Liver (tissue), 9 donors: ENCODE results near the gene GAS6. TPM values are rescaled to one million over a fixed set of nuclear protein-coding genes. Genes with fewer than 3 reads are reported as not detected.

Source experiments
- DNase-seq: peaks from one replicate; pipeline ENCODE4 v3.0.0-alpha.2; 2017; ENCODE audit warnings: low spot score
- H3K27ac ChIP-seq, 2 donors: one replicate each; pipeline ENCODE4 v1.7.0; 2013; ENCODE audit warnings: inconsistent platforms in 2 of 2, low read length in 2 of 2, control low read depth in 1 of 2, low read depth in 1 of 2, mild to moderate bottlenecking in 1 of 2
- H3K27me3 ChIP-seq, 4 donors: one replicate each; pipeline versions ENCODE4 v1.6.1 to v1.7.0; 2013; ENCODE audit warnings: low read length in 3 of 4, inconsistent platforms in 1 of 4, mild to moderate bottlenecking in 1 of 4, moderate library complexity in 1 of 4; ENCODE audit not compliant: control insufficient read depth in 4 of 4, insufficient read depth in 4 of 4
- H3K36me3 ChIP-seq, 4 donors: one replicate each; pipeline versions ENCODE4 v1.6.1 to v1.7.0; 2013; ENCODE audit warnings: low read length in 3 of 4, mild to moderate bottlenecking in 3 of 4, low read depth in 1 of 4, moderate library complexity in 1 of 4; ENCODE audit not compliant: control insufficient read depth in 4 of 4, insufficient read depth in 3 of 4
- H3K4me1 ChIP-seq, 4 donors: one replicate each; pipeline versions ENCODE4 v1.6.1 to v1.7.0; 2013; ENCODE audit warnings: low read length in 3 of 4, mild to moderate bottlenecking in 3 of 4, moderate library complexity in 1 of 4; ENCODE audit not compliant: control insufficient read depth in 4 of 4, insufficient read depth in 4 of 4
- H3K4me3 ChIP-seq, 3 donors: one replicate each; pipeline versions ENCODE4 v1.6.1 to v1.7.0; 2013; ENCODE audit warnings: low read length in 3 of 3, control low read depth in 1 of 3, low read depth in 1 of 3, mild to moderate bottlenecking in 1 of 3
- H3K9ac ChIP-seq, 2 donors: one replicate each; pipeline ENCODE4 v1.7.0; 2013; ENCODE audit warnings: low read length in 2 of 2, mild to moderate bottlenecking in 2 of 2, moderate library complexity in 2 of 2, control low read depth in 1 of 2, low read depth in 1 of 2
- H3K9me3 ChIP-seq, 4 donors: one replicate each; pipeline versions ENCODE4 v1.6.1 to v1.7.0; 2013; ENCODE audit warnings: low read length in 3 of 4; ENCODE audit not compliant: control insufficient read depth in 4 of 4
- EGR1 ChIP-seq, 2 donors: IDR thresholded peaks; 2 replicates each; pipeline ENCODE4 v1.6.1; 2016 to 2018; ENCODE audit warnings: antibody characterized with exemption in 2 of 2, low read depth in 2 of 2
- FOXA1 ChIP-seq: IDR thresholded peaks from 2 replicates; pipeline ENCODE4 v1.6.1; 2016; ENCODE audit warnings: antibody characterized with exemption
- FOXA2 ChIP-seq: IDR thresholded peaks from 2 replicates; pipeline ENCODE4 v1.6.1; 2016; ENCODE audit warnings: antibody characterized with exemption
- GABPA ChIP-seq, 2 donors: IDR thresholded peaks in 1 of 2; conservative IDR thresholded peaks in 1 of 2; 2 replicates each; pipeline ENCODE4 v1.6.1; 2016; ENCODE audit warnings: antibody characterized with exemption in 2 of 2, mild to moderate bottlenecking in 1 of 2, moderate library complexity in 1 of 2
- HNF4A ChIP-seq, 2 donors: conservative IDR thresholded peaks; 2 replicates each; pipeline ENCODE4 v1.6.1; 2016; ENCODE audit warnings: antibody characterized with exemption in 2 of 2, mild to moderate bottlenecking in 2 of 2
- HNF4G ChIP-seq: IDR thresholded peaks from 2 replicates; pipeline ENCODE4 v1.6.1; 2016; ENCODE audit warnings: antibody characterized with exemption
- JUND ChIP-seq, 2 donors: IDR thresholded peaks; 2 replicates each; pipeline ENCODE4 v1.6.1; 2016; ENCODE audit warnings: antibody characterized with exemption in 2 of 2
- NR2F2 ChIP-seq: IDR thresholded peaks from 2 replicates; pipeline ENCODE4 v1.6.1; 2016; ENCODE audit warnings: antibody characterized with exemption
- RAD21 ChIP-seq, 2 donors: IDR thresholded peaks; 2 replicates each; pipeline ENCODE4 v1.6.1; 2016; ENCODE audit warnings: antibody characterized with exemption in 2 of 2, mild to moderate bottlenecking in 2 of 2
- RXRA ChIP-seq, 2 donors: IDR thresholded peaks; 2 replicates each; pipeline ENCODE4 v1.6.1; 2017 to 2018; ENCODE audit warnings: antibody characterized with exemption in 2 of 2, mild to moderate bottlenecking in 1 of 2
- SP1 ChIP-seq: IDR thresholded peaks from 2 replicates; pipeline ENCODE4 v1.6.1; 2018; ENCODE audit warnings: antibody characterized with exemption, mild to moderate bottlenecking
- TAF1 ChIP-seq: conservative IDR thresholded peaks from 2 replicates; pipeline ENCODE4 v1.6.1; 2016; ENCODE audit warnings: antibody characterized with exemption, mild to moderate bottlenecking
- YY1 ChIP-seq: IDR thresholded peaks from 2 replicates; pipeline ENCODE4 v1.6.1; 2016; ENCODE audit warnings: antibody characterized with exemption, mild to moderate bottlenecking
- WGBS: extraction: QIAGEN DNeasy Blood & Tissue Kit; methylation state at CpG from one replicate; pipeline ENCODE4 v1.1.7; 2013; 5-methylcytosine and 5-hydroxymethylcytosine counted together
- polyA plus RNA-seq, 2 donors: library from polyadenylated mRNA; stranded (reverse) in 1 of 2; unstranded in 1 of 2; fragments of 200-250 nt in 1 of 2; fragments of >200 nt in 1 of 2; fragmentation: Nextera tagmentation in 1 of 2; extraction: Ambion mirVana in 1 of 2; gene quantifications; one replicate each; pipeline versions ENCODE4 v1.2.1 to v1.2.3, GENCODE V29; 2013 to 2015
- total RNA-seq, 2 donors: library from RNA; depleted of rRNA; stranded (reverse); fragments of >200 nt; gene quantifications; one replicate each; pipeline ENCODE4 v1.2.3, GENCODE V29; 2014
- TF ChIP-seq, protein P1 (sequence below): IDR thresholded peaks from 2 replicates; pipeline ENCODE4 v1.6.1; 2016; ENCODE audit warnings: antibody characterized with exemption
- TF ChIP-seq, protein P2 (sequence below): IDR thresholded peaks from 2 replicates; pipeline ENCODE4 v1.6.1; 2016; ENCODE audit warnings: antibody characterized with exemption
- TF ChIP-seq, protein P3 (sequence below): IDR thresholded peaks from 2 replicates; pipeline ENCODE4 v1.6.1; 2016; ENCODE audit warnings: antibody characterized with exemption
- TF ChIP-seq, protein P4 (sequence below): fragments of 150-350 bp; IDR thresholded peaks from 2 replicates; pipeline ENCODE4 v1.5.1; 2017; ENCODE audit warnings: improper control_type of control experiment, low read depth, low read length; ENCODE audit not compliant: missing input control
- TF ChIP-seq, protein P5 (sequence below): IDR thresholded peaks from 2 replicates; pipeline ENCODE4 v1.6.1; 2016; ENCODE audit warnings: antibody characterized with exemption, mild to moderate bottlenecking
- donor health status: healthy.
- donor health status: healthy.
- donor health status: healthy.
- donor health status: healthy.
- donor health status: healthy.

Gene GAS6
- total and polyA plus RNA-seq, 4 donors: 2.5 to 30.2 (median 9.1) TPM

DNA sequence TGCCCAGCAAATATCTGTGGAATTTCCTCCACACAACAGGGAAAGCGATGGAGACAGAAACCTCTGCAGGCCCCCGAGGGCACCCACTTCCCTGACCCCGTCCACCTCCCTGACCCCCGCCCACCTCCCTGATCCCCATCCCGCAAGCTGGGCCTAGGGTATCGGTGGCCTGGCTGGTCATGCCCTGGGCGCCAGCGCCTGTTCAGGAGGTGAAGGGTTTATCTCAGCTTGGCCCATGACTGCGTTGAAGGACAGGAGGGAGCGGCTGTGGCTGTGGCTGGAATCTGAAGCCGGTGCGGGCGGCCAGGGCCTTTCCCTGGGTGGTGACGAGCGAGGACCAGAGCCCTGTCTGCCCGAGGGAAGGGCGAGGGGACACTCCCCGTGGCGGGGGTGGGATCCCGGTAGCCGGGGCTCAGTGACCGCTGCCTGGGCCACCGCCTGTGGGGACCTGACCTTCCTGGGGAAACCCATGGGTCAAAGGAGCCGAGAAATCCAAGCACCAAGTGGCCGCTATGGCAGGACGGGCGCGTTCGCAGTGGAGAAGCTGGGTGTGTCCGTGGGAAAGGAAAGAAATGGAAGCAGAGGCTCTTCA is 20.7 kb downstream of the GAS6 start:
- TF ChIP-seq YY1 (no peak), RXRA (IDR thresholded peaks at IDR 0.05) (no peak), HNF4G (no peak), GABPA (IDR thresholded peaks at IDR 0.05 in 1 of 2, conservative IDR thresholded peaks at IDR 0.05 in 1 of 2) (no peak), NR2F2 (no peak), HNF4A (conservative IDR thresholded peaks at IDR 0.05) (no peak), SP1 (no peak), FOXA1 (no peak), TAF1 (no peak), FOXA2 (no peak), JUND (IDR thresholded peaks at IDR 0.05) (no peak)
- TF ChIP-seq, protein P1, sequence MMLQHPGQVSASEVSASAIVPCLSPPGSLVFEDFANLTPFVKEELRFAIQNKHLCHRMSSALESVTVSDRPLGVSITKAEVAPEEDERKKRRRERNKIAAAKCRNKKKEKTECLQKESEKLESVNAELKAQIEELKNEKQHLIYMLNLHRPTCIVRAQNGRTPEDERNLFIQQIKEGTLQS: no peak
- TF ChIP-seq, protein P2, sequence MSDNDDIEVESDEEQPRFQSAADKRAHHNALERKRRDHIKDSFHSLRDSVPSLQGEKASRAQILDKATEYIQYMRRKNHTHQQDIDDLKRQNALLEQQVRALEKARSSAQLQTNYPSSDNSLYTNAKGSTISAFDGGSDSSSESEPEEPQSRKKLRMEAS: no peak
- TF ChIP-seq, protein P3, sequence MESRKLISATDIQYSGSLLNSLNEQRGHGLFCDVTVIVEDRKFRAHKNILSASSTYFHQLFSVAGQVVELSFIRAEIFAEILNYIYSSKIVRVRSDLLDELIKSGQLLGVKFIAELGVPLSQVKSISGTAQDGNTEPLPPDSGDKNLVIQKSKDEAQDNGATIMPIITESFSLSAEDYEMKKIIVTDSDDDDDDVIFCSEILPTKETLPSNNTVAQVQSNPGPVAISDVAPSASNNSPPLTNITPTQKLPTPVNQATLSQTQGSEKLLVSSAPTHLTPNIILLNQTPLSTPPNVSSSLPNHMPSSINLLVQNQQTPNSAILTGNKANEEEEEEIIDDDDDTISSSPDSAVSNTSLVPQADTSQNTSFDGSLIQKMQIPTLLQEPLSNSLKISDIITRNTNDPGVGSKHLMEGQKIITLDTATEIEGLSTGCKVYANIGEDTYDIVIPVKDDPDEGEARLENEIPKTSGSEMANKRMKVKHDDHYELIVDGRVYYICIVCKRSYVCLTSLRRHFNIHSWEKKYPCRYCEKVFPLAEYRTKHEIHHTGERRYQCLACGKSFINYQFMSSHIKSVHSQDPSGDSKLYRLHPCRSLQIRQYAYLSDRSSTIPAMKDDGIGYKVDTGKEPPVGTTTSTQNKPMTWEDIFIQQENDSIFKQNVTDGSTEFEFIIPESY: no peak
- TF ChIP-seq, protein P4, sequence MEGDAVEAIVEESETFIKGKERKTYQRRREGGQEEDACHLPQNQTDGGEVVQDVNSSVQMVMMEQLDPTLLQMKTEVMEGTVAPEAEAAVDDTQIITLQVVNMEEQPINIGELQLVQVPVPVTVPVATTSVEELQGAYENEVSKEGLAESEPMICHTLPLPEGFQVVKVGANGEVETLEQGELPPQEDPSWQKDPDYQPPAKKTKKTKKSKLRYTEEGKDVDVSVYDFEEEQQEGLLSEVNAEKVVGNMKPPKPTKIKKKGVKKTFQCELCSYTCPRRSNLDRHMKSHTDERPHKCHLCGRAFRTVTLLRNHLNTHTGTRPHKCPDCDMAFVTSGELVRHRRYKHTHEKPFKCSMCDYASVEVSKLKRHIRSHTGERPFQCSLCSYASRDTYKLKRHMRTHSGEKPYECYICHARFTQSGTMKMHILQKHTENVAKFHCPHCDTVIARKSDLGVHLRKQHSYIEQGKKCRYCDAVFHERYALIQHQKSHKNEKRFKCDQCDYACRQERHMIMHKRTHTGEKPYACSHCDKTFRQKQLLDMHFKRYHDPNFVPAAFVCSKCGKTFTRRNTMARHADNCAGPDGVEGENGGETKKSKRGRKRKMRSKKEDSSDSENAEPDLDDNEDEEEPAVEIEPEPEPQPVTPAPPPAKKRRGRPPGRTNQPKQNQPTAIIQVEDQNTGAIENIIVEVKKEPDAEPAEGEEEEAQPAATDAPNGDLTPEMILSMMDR: no peak
- no peak overlapping the region for H3K9ac ChIP-seq
- no peak overlapping the region for H3K4me3 ChIP-seq
- peaks cover 7 to 44% (median 20%) of the 10 kb centered on the region in 4 donors for H3K4me1 ChIP-seq
- DNase-seq: no peak
- H3K9me3 ChIP-seq: no peaks in the 10 kb centered on the region
- WGBS: 94% methylated on average over 30 of the region's 30 CpGs
- no peak overlapping the region for H3K27ac ChIP-seq
- H3K36me3 ChIP-seq: no peaks in the 10 kb centered on the region
- H3K27me3 ChIP-seq: no peaks in the 10 kb centered on the region

DNA sequence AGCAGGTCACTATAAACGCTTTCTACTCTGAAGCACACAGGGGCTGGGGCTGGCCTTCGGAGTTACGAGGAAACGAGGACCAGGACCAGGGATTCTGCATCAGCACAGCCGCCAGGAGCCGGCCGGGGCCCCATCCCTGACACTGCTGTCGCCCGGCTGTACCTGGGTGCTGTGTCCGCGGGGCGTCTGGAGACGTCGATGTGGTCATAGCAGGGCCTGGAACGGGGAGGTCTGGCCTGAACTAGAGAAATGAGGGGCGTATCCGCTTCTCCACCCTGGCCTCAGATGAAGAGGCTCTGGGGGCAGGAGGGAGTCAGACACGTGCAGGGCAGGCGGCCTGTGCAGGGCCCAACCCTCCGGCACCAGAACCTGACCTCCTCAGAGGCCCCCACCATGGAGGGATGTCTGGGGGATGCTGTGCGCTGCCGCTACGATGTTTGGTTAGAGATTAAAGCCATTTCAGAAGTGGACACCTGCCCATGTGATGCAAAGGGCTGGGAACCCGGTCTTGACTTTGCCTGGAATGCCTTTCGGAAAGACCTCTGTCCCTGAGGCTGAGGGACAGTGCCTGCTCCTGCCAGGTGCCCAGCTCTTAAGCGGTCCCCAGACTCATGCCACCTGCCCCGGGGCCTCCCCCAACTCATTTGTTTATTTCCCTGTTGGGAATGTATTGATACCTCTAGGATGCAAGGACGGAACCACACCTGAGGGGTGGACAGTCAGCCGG is 21.4 kb downstream of the GAS6 start:
- H3K4me1 ChIP-seq: peaks cover 10 to 46% (median 21%) of the 10 kb centered on the region in 4 donors
- no peaks in the 10 kb centered on the region for H3K9me3 ChIP-seq
- H3K4me3 ChIP-seq: no peak overlapping the region
- WGBS: 96% methylated on average over 29 of the region's 29 CpGs
- H3K9ac ChIP-seq: no peak overlapping the region
- DNase-seq: no peak
- H3K36me3 ChIP-seq: no peaks in the 10 kb centered on the region
- no peaks in the 10 kb centered on the region for H3K27me3 ChIP-seq
- no peak overlapping the region for H3K27ac ChIP-seq
- TF ChIP-seq YY1 (no peak), JUND (IDR thresholded peaks at IDR 0.05) (no peak), HNF4G (no peak), TAF1 (no peak), EGR1 (IDR thresholded peaks at IDR 0.05; ENCODE audit: low read depth in 2 of 2) (no peak), GABPA (IDR thresholded peaks at IDR 0.05 in 1 of 2, conservative IDR thresholded peaks at IDR 0.05 in 1 of 2) (no peak), NR2F2 (no peak), FOXA1 (no peak), RAD21 (IDR thresholded peaks at IDR 0.05) (no peak), RXRA (IDR thresholded peaks at IDR 0.05) (no peak)
- TF ChIP-seq, protein P1: no peak
- TF ChIP-seq, protein P3: no peak
- TF ChIP-seq, protein P2: no peak
- TF ChIP-seq, protein P5, sequence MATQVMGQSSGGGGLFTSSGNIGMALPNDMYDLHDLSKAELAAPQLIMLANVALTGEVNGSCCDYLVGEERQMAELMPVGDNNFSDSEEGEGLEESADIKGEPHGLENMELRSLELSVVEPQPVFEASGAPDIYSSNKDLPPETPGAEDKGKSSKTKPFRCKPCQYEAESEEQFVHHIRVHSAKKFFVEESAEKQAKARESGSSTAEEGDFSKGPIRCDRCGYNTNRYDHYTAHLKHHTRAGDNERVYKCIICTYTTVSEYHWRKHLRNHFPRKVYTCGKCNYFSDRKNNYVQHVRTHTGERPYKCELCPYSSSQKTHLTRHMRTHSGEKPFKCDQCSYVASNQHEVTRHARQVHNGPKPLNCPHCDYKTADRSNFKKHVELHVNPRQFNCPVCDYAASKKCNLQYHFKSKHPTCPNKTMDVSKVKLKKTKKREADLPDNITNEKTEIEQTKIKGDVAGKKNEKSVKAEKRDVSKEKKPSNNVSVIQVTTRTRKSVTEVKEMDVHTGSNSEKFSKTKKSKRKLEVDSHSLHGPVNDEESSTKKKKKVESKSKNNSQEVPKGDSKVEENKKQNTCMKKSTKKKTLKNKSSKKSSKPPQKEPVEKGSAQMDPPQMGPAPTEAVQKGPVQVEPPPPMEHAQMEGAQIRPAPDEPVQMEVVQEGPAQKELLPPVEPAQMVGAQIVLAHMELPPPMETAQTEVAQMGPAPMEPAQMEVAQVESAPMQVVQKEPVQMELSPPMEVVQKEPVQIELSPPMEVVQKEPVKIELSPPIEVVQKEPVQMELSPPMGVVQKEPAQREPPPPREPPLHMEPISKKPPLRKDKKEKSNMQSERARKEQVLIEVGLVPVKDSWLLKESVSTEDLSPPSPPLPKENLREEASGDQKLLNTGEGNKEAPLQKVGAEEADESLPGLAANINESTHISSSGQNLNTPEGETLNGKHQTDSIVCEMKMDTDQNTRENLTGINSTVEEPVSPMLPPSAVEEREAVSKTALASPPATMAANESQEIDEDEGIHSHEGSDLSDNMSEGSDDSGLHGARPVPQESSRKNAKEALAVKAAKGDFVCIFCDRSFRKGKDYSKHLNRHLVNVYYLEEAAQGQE: no peak
